ENCODE measurements around the gene TTC12.

DNA sequence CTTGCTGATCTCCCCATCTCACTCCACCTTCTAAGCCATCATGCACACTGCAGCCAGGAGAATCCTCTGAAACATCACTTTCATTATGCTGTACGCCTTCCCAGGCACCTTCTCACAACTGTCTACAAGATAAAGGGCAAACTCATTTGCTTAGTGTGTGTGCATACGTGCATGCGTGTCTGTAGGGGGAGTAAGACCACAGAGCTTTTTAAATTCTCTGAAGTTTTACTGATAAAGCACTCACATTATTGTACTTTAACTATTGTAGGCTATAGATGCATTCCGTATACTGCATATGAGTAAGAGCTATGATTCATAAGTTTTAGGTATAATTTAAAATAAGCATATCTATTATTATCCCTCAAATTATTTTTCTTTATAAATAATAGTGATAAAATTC is 57.9 kb downstream of the TTC12 start:
- TF ChIP-seq, protein P1, sequence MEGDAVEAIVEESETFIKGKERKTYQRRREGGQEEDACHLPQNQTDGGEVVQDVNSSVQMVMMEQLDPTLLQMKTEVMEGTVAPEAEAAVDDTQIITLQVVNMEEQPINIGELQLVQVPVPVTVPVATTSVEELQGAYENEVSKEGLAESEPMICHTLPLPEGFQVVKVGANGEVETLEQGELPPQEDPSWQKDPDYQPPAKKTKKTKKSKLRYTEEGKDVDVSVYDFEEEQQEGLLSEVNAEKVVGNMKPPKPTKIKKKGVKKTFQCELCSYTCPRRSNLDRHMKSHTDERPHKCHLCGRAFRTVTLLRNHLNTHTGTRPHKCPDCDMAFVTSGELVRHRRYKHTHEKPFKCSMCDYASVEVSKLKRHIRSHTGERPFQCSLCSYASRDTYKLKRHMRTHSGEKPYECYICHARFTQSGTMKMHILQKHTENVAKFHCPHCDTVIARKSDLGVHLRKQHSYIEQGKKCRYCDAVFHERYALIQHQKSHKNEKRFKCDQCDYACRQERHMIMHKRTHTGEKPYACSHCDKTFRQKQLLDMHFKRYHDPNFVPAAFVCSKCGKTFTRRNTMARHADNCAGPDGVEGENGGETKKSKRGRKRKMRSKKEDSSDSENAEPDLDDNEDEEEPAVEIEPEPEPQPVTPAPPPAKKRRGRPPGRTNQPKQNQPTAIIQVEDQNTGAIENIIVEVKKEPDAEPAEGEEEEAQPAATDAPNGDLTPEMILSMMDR (conservative IDR thresholded peaks at IDR 0.05; ENCODE audit: low read depth, low read length) = peak; percentile 17; the same call in 1 of the 2 replicates
- TF ChIP-seq RFX5 (IDR thresholded peaks at IDR 0.05; ENCODE audit: low read depth, low read length) = no peak

Measured in IMR-90 (cell line).